ENCODE measurements around the gene BTBD6. TPM values are rescaled to one million over a fixed set of nuclear protein-coding genes. Genes with fewer than 3 reads are reported as not detected.

Gene BTBD6
- total and polyA plus RNA-seq, 2 experiments from 2014 or later, result 20.3 to 20.9 TPM

DNA sequence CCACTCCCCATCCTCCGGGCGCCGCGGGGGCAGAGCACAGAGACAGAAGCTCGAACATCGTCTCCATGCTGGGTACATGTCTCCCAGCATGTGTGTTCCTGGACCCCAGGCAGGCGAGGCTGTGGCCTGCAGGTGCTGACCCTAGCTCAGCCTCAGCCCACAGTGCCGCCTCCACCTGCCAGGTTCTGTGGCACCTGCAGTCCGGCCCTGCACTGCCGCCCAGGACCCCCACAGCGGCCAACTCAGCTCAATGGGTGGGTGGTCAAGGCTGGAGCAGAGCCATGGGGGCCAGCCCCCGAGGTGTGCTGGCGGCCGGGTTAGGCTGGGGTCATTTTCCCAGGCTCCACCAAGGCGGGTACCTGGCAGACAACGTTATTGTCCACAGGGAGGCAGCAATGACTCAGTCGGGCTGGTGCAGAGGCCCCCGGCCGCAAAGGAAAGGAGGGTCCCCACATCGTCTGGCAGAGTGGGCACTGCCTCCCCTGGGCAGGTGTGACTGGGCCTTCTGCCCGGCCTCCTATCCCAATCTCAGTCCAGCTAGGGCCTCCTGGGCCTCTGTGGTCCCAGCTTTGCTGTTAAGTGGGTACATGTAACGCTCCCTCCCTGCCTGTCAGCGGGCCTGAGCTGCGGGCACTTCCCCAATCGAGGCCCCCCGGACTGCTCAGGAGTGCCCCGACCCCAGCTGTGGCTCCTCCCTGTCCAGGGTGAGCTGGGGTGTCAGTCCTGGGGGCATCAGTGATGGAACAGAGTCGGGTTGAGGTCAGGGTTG lies 47.0 kb upstream of the BTBD6 start:
- H3K27ac ChIP-seq, result no peak overlapping the region
- peaks cover 10% of the 10 kb centered on the region for H3K4me1 ChIP-seq (ENCODE audit: low read depth)
- H3K4me3 ChIP-seq, result no peak overlapping the region
- H3K36me3 ChIP-seq, result no peaks in the 10 kb centered on the region
- no peaks in the 10 kb centered on the region for H3K9me3 ChIP-seq (ENCODE audit: low read depth)
- DNase-seq (ENCODE audit: low read depth in 1 of 2, low spot score in 1 of 2), result no peak
- peaks cover 27% of the 10 kb centered on the region for H3K27me3 ChIP-seq
- no peak for TF ChIP-seq CTCF (IDR thresholded peaks at IDR 0.05; ENCODE audit: low read depth, low read length)

GRCh38 chr14:105201925-105202513 lies 46.3 kb upstream of the BTBD6 start:
- H3K36me3 ChIP-seq, result no peaks in the 10 kb centered on the region
- H3K27ac ChIP-seq, result no peak overlapping the region
- H3K9me3 ChIP-seq (ENCODE audit: low read depth), result no peaks in the 10 kb centered on the region
- no peak for TF ChIP-seq CTCF (IDR thresholded peaks at IDR 0.05; ENCODE audit: low read depth, low read length)
- DNase-seq (ENCODE audit: low read depth in 1 of 2, low spot score in 1 of 2), result no peak
- H3K27me3 ChIP-seq, result peaks cover 20% of the 10 kb centered on the region
- peaks cover 3% of the 10 kb centered on the region for H3K4me1 ChIP-seq (ENCODE audit: low read depth)
- no peak overlapping the region for H3K4me3 ChIP-seq

DNA sequence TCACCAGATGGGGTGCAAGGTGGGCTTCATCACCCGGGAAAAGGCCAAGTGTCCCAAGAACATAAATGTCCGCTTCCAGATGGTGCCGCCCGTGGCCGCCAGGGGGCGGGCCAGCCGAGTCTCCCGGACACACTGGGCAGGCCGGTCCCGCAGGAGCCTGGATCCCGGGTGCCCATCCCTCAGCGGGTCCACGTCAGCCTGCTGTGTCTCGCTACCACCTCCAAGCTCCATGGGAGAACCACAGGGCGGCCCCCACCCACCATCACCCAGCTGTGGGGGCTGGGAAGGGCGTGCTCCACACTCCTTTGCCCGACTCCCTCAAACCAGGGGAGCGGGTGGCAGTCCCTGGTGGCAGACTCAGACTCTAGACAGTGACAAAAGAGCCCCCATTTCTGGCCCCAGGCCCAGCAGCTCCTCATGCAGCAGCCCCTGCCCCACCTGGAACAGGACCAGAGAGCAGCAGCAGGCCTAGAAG lies 45.2 kb upstream of the BTBD6 start:
- Histone ChIP-seq H3K36me3 (no peaks in the 10 kb centered on the region), H3K9me3 (ENCODE audit: low read depth) (no peaks in the 10 kb centered on the region), H3K4me3 (no peak overlapping the region), H3K4me1 (ENCODE audit: low read depth) (peaks cover 3% of the 10 kb centered on the region), H3K27me3 (peaks cover 9% of the 10 kb centered on the region), H3K27ac (no peak overlapping the region)
- peak; percentile 83 for TF ChIP-seq CTCF (IDR thresholded peaks at IDR 0.05; ENCODE audit: low read depth, low read length)
- DNase-seq (ENCODE audit: low read depth in 1 of 2, low spot score in 1 of 2), result peak; percentile 74 to 79

- no peaks in the 10 kb centered on the region for H3K36me3 ChIP-seq
- H3K27ac ChIP-seq, result no peak overlapping the region
- peaks cover 3% of the 10 kb centered on the region for H3K27me3 ChIP-seq
- H3K4me1 ChIP-seq (ENCODE audit: low read depth), result peaks cover 3% of the 10 kb centered on the region
- DNase-seq (ENCODE audit: low read depth in 1 of 2, low spot score in 1 of 2), result no peak
- no peak for TF ChIP-seq CTCF (IDR thresholded peaks at IDR 0.05; ENCODE audit: low read depth, low read length)
- H3K4me3 ChIP-seq, result no peak overlapping the region
- H3K9me3 ChIP-seq (ENCODE audit: low read depth), result no peaks in the 10 kb centered on the region
Measured at GRCh38 chr14:105203701-105204100, 44.6 kb upstream of the BTBD6 start.

DNA sequence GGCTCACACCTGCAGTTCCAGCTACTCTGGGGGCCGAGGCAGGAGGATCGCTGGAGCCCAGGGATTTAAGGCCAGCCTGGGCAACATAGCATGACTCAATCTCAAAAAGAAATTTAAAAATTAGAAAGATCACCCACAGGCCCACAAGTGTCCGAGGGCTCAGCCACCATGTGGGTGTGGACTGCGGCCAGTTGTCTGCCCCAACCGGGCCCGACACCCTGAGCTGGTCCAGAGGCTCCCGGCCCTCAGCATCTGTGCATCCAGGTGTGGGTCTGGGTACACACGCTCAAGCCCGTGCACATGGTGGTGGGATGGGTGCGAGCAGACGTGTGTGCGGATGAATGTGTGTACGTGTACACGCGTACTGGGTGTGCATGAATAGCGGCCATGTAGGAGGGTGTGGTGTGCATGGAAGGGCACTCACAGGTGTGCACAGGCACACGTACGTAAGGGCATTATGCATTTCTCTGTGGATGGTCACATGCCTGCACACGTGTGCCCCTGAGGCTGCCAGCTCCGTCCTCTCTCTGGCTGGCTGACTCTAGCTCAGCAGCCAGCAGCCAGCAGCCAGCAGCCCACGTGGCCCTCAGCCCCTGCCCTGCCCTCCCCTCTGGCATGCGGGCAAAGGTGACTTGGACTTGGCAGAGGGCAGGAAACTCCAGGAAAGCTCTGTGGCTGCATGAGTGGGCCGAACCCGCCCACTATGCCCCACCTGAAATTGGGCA lies 44.0 kb upstream of the BTBD6 start:
- H3K36me3 ChIP-seq, result no peaks in the 10 kb centered on the region
- no peaks in the 10 kb centered on the region for H3K27me3 ChIP-seq
- H3K4me3 ChIP-seq, result no peak overlapping the region
- H3K27ac ChIP-seq, result no peak overlapping the region
- no peak for DNase-seq (ENCODE audit: low read depth in 1 of 2, low spot score in 1 of 2)
- TF ChIP-seq CTCF (IDR thresholded peaks at IDR 0.05; ENCODE audit: low read depth, low read length), result no peak
- H3K4me1 ChIP-seq (ENCODE audit: low read depth), result peaks cover 3% of the 10 kb centered on the region
- no peaks in the 10 kb centered on the region for H3K9me3 ChIP-seq (ENCODE audit: low read depth)
